Measurements from ENCODE around the gene BLVRB.

BLVRB gene

GRCh38 chr19:40499320-40499719 lies 33.8 kb upstream of the BLVRB start:
- H3K9ac ChIP-seq (ENCODE audit: low read depth, low read length, poor library complexity): no peak overlapping the region
- peaks cover 3 to 17% of the 10 kb centered on the region in 2 donors for H3K4me1 ChIP-seq (ENCODE audit: control insufficient read depth in 2 of 2, insufficient read depth in 1 of 2, low read depth in 1 of 2, low read length in 2 of 2)
- no peaks in the 10 kb centered on the region for H3K79me1 ChIP-seq (ENCODE audit: low read depth, low read length)
- H3K4me2 ChIP-seq (ENCODE audit: insufficient read depth, low read length, poor library complexity, severe bottlenecking): no peak overlapping the region
- peaks cover 0 to 7% (median 0%) of the 10 kb centered on the region in 3 experiments for H3K27me3 ChIP-seq (ENCODE audit: control insufficient read depth in 3 of 3, insufficient read depth in 3 of 3, low read depth in 1 of 3, low read length in 3 of 3)
- H4K8ac ChIP-seq (ENCODE audit: low read depth, low read length): no peak overlapping the region
- H3K23ac ChIP-seq (ENCODE audit: low read depth, low read length, poor library complexity): no peak overlapping the region
- no peak overlapping the region for H3K27ac ChIP-seq (replicated peaks; ENCODE audit: low read length)
- H4K91ac ChIP-seq (ENCODE audit: low read depth, low read length, poor library complexity): no peak overlapping the region
- H3K18ac ChIP-seq (ENCODE audit: low read length): no peak overlapping the region
- no peak overlapping the region for H2AK5ac ChIP-seq (ENCODE audit: low read depth, low read length)
- H2BK5ac ChIP-seq (ENCODE audit: low read length): no peak overlapping the region
- H2AFZ ChIP-seq (ENCODE audit: low read length): no peak overlapping the region
- no peak for DNase-seq (ENCODE audit: low spot score)
- no peaks in the 10 kb centered on the region for H3K36me3 ChIP-seq (replicated peaks in 1 of 2; ENCODE audit: control insufficient read depth in 2 of 2, insufficient read depth in 2 of 2, low read length in 2 of 2)
- no peak overlapping the region for H3K4ac ChIP-seq (ENCODE audit: low read length)
- no peak overlapping the region for H2BK15ac ChIP-seq (ENCODE audit: low read length)
- no peaks in the 10 kb centered on the region for H3K9me3 ChIP-seq (replicated peaks in 1 of 2; ENCODE audit: control insufficient read depth in 2 of 2, insufficient read depth in 1 of 2, low read depth in 1 of 2, low read length in 2 of 2)
- no peak overlapping the region for H3K4me3 ChIP-seq (ENCODE audit: low read length in 2 of 2)
- H2BK12ac ChIP-seq (ENCODE audit: low read length): no peak overlapping the region
- no CpG with 5 or more reads among the region's 5 CpGs for WGBS, 2 donors (ENCODE audit: extremely low coverage in 2 of 2, insufficient read length in 2 of 2, insufficient replicate concordance in 1 of 2)
- H3K14ac ChIP-seq (ENCODE audit: low read length): no peak overlapping the region
- H2BK120ac ChIP-seq (ENCODE audit: low read depth, low read length): no peak overlapping the region

GRCh38 chr19:40497214-40497613 lies 31.7 kb upstream of the BLVRB start:
- Histone ChIP-seq H4K8ac (ENCODE audit: low read depth, low read length) (peak overlapping the region; percentile 31), H2BK120ac (ENCODE audit: low read depth, low read length) (peak overlapping the region; percentile 47), H3K4ac (ENCODE audit: low read length) (peak overlapping the region; percentile 81), H3K9me3 (replicated peaks in 1 of 2; ENCODE audit: control insufficient read depth in 2 of 2, insufficient read depth in 1 of 2, low read depth in 1 of 2, low read length in 2 of 2) (peaks cover 6 to 7% of the 10 kb centered on the region in 2 donors), H3K27me3 (ENCODE audit: control insufficient read depth in 3 of 3, insufficient read depth in 3 of 3, low read depth in 1 of 3, low read length in 3 of 3) (peaks cover 0 to 7% (median 0%) of the 10 kb centered on the region in 3 experiments), H3K36me3 (replicated peaks in 1 of 2; ENCODE audit: control insufficient read depth in 2 of 2, insufficient read depth in 2 of 2, low read length in 2 of 2) (no peaks in the 10 kb centered on the region), H3K14ac (ENCODE audit: low read length) (peak overlapping the region; percentile 92), H4K91ac (ENCODE audit: low read depth, low read length, poor library complexity) (no peak overlapping the region), H2BK15ac (ENCODE audit: low read length) (no peak overlapping the region), H2BK12ac (ENCODE audit: low read length) (peak overlapping the region; percentile 67), H2AK5ac (ENCODE audit: low read depth, low read length) (peak overlapping the region; percentile 52), H3K18ac (ENCODE audit: low read length) (peak overlapping the region; percentile 82), H3K4me1 (ENCODE audit: control insufficient read depth in 2 of 2, insufficient read depth in 1 of 2, low read depth in 1 of 2, low read length in 2 of 2) (peaks cover 0 to under 1% of the 10 kb centered on the region in 2 donors), H3K23ac (ENCODE audit: low read depth, low read length, poor library complexity) (peak overlapping the region; percentile 92), H2AFZ (ENCODE audit: low read length) (no peak overlapping the region), H2BK5ac (ENCODE audit: low read length) (peak overlapping the region; percentile 59), H3K4me2 (ENCODE audit: insufficient read depth, low read length, poor library complexity, severe bottlenecking) (no peak overlapping the region), H3K4me3 (ENCODE audit: low read length in 2 of 2) (peak overlapping the region in 1 of 2 donors; percentile 5), H3K9ac (ENCODE audit: low read depth, low read length, poor library complexity) (peak overlapping the region; percentile 78), H3K79me1 (ENCODE audit: low read depth, low read length) (no peaks in the 10 kb centered on the region), H3K27ac (replicated peaks; ENCODE audit: low read length) (no peak overlapping the region)
- no peak for DNase-seq (ENCODE audit: low spot score)
- no CpG with 5 or more reads among the region's 12 CpGs for WGBS, 2 donors (ENCODE audit: extremely low coverage in 2 of 2, insufficient read length in 2 of 2, insufficient replicate concordance in 1 of 2)

GRCh38 chr19:40494191-40494838 lies 28.8 kb upstream of the BLVRB start:
- Histone ChIP-seq H3K27me3 (ENCODE audit: control insufficient read depth in 3 of 3, insufficient read depth in 3 of 3, low read depth in 1 of 3, low read length in 3 of 3) (peaks cover 0 to 3% (median 0%) of the 10 kb centered on the region in 3 experiments), H2BK120ac (ENCODE audit: low read depth, low read length) (no peak overlapping the region), H2BK12ac (ENCODE audit: low read length) (no peak overlapping the region), H3K14ac (ENCODE audit: low read length) (no peak overlapping the region), H3K4me3 (ENCODE audit: low read length in 2 of 2) (no peak overlapping the region), H2BK5ac (ENCODE audit: low read length) (no peak overlapping the region), H3K4me2 (ENCODE audit: insufficient read depth, low read length, poor library complexity, severe bottlenecking) (no peak overlapping the region), H3K4ac (ENCODE audit: low read length) (no peak overlapping the region), H2AFZ (ENCODE audit: low read length) (no peak overlapping the region), H3K4me1 (ENCODE audit: control insufficient read depth in 2 of 2, insufficient read depth in 1 of 2, low read depth in 1 of 2, low read length in 2 of 2) (no peaks in the 10 kb centered on the region), H3K9ac (ENCODE audit: low read depth, low read length, poor library complexity) (no peak overlapping the region), H3K79me1 (ENCODE audit: low read depth, low read length) (no peaks in the 10 kb centered on the region), H3K27ac (replicated peaks; ENCODE audit: low read length) (no peak overlapping the region), H3K18ac (ENCODE audit: low read length) (no peak overlapping the region), H2BK15ac (ENCODE audit: low read length) (no peak overlapping the region), H4K91ac (ENCODE audit: low read depth, low read length, poor library complexity) (no peak overlapping the region), H3K36me3 (replicated peaks in 1 of 2; ENCODE audit: control insufficient read depth in 2 of 2, insufficient read depth in 2 of 2, low read length in 2 of 2) (no peaks in the 10 kb centered on the region), H3K9me3 (replicated peaks in 1 of 2; ENCODE audit: control insufficient read depth in 2 of 2, insufficient read depth in 1 of 2, low read depth in 1 of 2, low read length in 2 of 2) (peaks cover 7 to 9% of the 10 kb centered on the region in 2 donors), H4K8ac (ENCODE audit: low read depth, low read length) (no peak overlapping the region), H3K23ac (ENCODE audit: low read depth, low read length, poor library complexity) (no peak overlapping the region), H2AK5ac (ENCODE audit: low read depth, low read length) (no peak overlapping the region)
- 88% methylated on average over 1 of the region's 1 CpG; no CpG with 5 or more reads in 1 of the 2 donors for WGBS, 2 donors (ENCODE audit: extremely low coverage in 2 of 2, insufficient read length in 2 of 2, insufficient replicate concordance in 1 of 2)
- DNase-seq (ENCODE audit: low spot score): no peak

- Histone ChIP-seq H2BK5ac (ENCODE audit: low read length) (no peak overlapping the region), H2AFZ (ENCODE audit: low read length) (no peak overlapping the region)
Observed at GRCh38 chr19:40493778-40494177, 28.2 kb upstream of the BLVRB start.

More at GRCh38 chr19:40493778-40494177, 28.2 kb upstream of the BLVRB start:
- Histone ChIP-seq H3K27me3 (ENCODE audit: control insufficient read depth in 3 of 3, insufficient read depth in 3 of 3, low read depth in 1 of 3, low read length in 3 of 3) (peaks cover 0 to 3% (median 0%) of the 10 kb centered on the region in 3 experiments), H3K14ac (ENCODE audit: low read length) (no peak overlapping the region), H4K8ac (ENCODE audit: low read depth, low read length) (no peak overlapping the region), H3K79me1 (ENCODE audit: low read depth, low read length) (no peaks in the 10 kb centered on the region), H2BK120ac (ENCODE audit: low read depth, low read length) (no peak overlapping the region), H3K36me3 (replicated peaks in 1 of 2; ENCODE audit: control insufficient read depth in 2 of 2, insufficient read depth in 2 of 2, low read length in 2 of 2) (no peaks in the 10 kb centered on the region), H3K23ac (ENCODE audit: low read depth, low read length, poor library complexity) (no peak overlapping the region), H2BK12ac (ENCODE audit: low read length) (no peak overlapping the region), H3K18ac (ENCODE audit: low read length) (no peak overlapping the region), H3K4me2 (ENCODE audit: insufficient read depth, low read length, poor library complexity, severe bottlenecking) (no peak overlapping the region), H3K4me3 (ENCODE audit: low read length in 2 of 2) (no peak overlapping the region), H3K4ac (ENCODE audit: low read length) (no peak overlapping the region), H3K4me1 (ENCODE audit: control insufficient read depth in 2 of 2, insufficient read depth in 1 of 2, low read depth in 1 of 2, low read length in 2 of 2) (no peaks in the 10 kb centered on the region), H4K91ac (ENCODE audit: low read depth, low read length, poor library complexity) (no peak overlapping the region), H3K9me3 (replicated peaks in 1 of 2; ENCODE audit: control insufficient read depth in 2 of 2, insufficient read depth in 1 of 2, low read depth in 1 of 2, low read length in 2 of 2) (peaks cover 7 to 9% of the 10 kb centered on the region in 2 donors), H2BK15ac (ENCODE audit: low read length) (no peak overlapping the region), H3K9ac (ENCODE audit: low read depth, low read length, poor library complexity) (no peak overlapping the region), H3K27ac (replicated peaks; ENCODE audit: low read length) (no peak overlapping the region), H2AK5ac (ENCODE audit: low read depth, low read length) (no peak overlapping the region)
- no peak for DNase-seq (ENCODE audit: low spot score)
- no CpG with 5 or more reads among the region's 4 CpGs for WGBS, 2 donors (ENCODE audit: extremely low coverage in 2 of 2, insufficient read length in 2 of 2, insufficient replicate concordance in 1 of 2)

Measured in neuronal stem cell (in vitro differentiated cells).